PC-3 (cell line): ENCODE data around the gene MGAT4A. TPM values are rescaled to one million over a fixed set of nuclear protein-coding genes. Genes with fewer than 3 reads are reported as not detected.

ENCODE experiments used
- ATAC-seq: fragments of 200-7000 bp; cut with Tn5 transposase; 2 replicates; pipeline ENCODE4 v1.9.1; 2020; ENCODE audit warnings: mild to moderate bottlenecking, moderate library complexity
- BruUV-seq: library from RNA; stranded (reverse); fragments of 400-500 nt; replicated peaks from 2 replicates; lab custom pipeline; 2021; lab: Mats Ljungman, UMichigan
- CTCF ChIA-PET: fragments of 300-600 bp; sonication (Branson Sonifier 250); formaldehyde crosslinking; loops from one replicate; lab custom pipeline; 2022; ENCODE audit warnings: antibody characterized with exemption; lab: Charles Lee
- POLR2A ChIA-PET: fragments of 300-600 bp; sonication (Branson Sonifier 250); formaldehyde crosslinking; loops from one replicate; lab custom pipeline; 2022; ENCODE audit warnings: antibody characterized with exemption; ENCODE audit not compliant: unreplicated experiment; lab: Charles Lee
- DNase-seq: peaks from one replicate; pipeline ENCODE4 v3.0.0-alpha.2; 2015
- H2AFZ ChIP-seq: fragments of 300-600 bp; sonication (generic); 2 replicates; pipeline ENCODE4 v1.6.0; 2016; ENCODE audit warnings: antibody characterized with exemption, low read length
- H3F3A ChIP-seq: fragments of 300-600 bp; sonication (generic); one replicate; pipeline ENCODE4 v1.6.0; 2017; ENCODE audit warnings: antibody characterized with exemption, low read length, control low read depth, mild to moderate bottlenecking; ENCODE audit not compliant: unreplicated experiment
- H3K27ac ChIP-seq: fragments of 300-600 bp; sonication (generic); 2 replicates; pipeline ENCODE4 v1.5.1; 2016; ENCODE audit warnings: mild to moderate bottlenecking, low read length
- H3K27me3 ChIP-seq: fragments of 300-600 bp; sonication (generic); 2 replicates; pipeline ENCODE4 v1.6.1; 2016; ENCODE audit warnings: low read length, mixed read lengths
- H3K36me3 ChIP-seq: fragments of 300-600 bp; sonication (generic); 2 replicates; pipeline ENCODE4 v1.6.1; 2016; ENCODE audit warnings: low read depth, mixed run types, low read length, mixed read lengths
- H3K4me1 ChIP-seq: fragments of 300-600 bp; sonication (generic); 2 replicates; pipeline ENCODE4 v1.5.1; 2016; ENCODE audit warnings: low read length; ENCODE audit not compliant: insufficient read depth
- H3K4me2 ChIP-seq: fragments of 300-600 bp; sonication (generic); 2 replicates; pipeline ENCODE4 v1.6.0; 2016; ENCODE audit warnings: low read length
- H3K4me3 ChIP-seq: fragments of 300-600 bp; sonication (generic); 2 replicates; pipeline ENCODE4 v1.5.1; 2016; ENCODE audit warnings: mild to moderate bottlenecking, low read length, mixed read lengths
- H3K79me2 ChIP-seq: fragments of 300-600 bp; sonication (generic); 2 replicates; pipeline ENCODE4 v1.6.1; 2017; ENCODE audit warnings: low read length, mixed read lengths
- H3K9ac ChIP-seq: fragments of 300-600 bp; sonication (generic); 2 replicates; pipeline ENCODE4 v1.6.0; 2016; ENCODE audit warnings: mild to moderate bottlenecking, low read length
- H3K9me2 ChIP-seq: fragments of 300-600 bp; sonication (generic); replicated peaks from 2 replicates; pipeline ENCODE4 v1.6.1; 2016; ENCODE audit warnings: mixed run types, low read length, mixed read lengths
- H3K9me3 ChIP-seq: fragments of 300-600 bp; sonication (generic); 2 replicates; pipeline ENCODE4 v1.6.1; 2016; ENCODE audit warnings: low read length, mixed read lengths
- H4K20me1 ChIP-seq: fragments of 300-600 bp; sonication (generic); 2 replicates; pipeline ENCODE4 v1.6.1; 2016; ENCODE audit warnings: low read length, mixed read lengths
- CTCF ChIP-seq: fragments of 300-600 bp; sonication (generic); conservative IDR thresholded peaks from 2 replicates; pipeline ENCODE4 v1.5.1; 2017; ENCODE audit warnings: antibody characterized with exemption, low read depth, mild to moderate bottlenecking, low read length
- EZH2 ChIP-seq: fragments of 300-600 bp; sonication (generic); IDR thresholded peaks from one replicate; pipeline ENCODE4 v1.6.1; 2017; ENCODE audit warnings: antibody characterized with exemption, mild to moderate bottlenecking, low read length; ENCODE audit not compliant: unreplicated experiment
- EZH2phosphoT487 ChIP-seq: fragments of 300-600 bp; sonication (generic); IDR thresholded peaks from 2 replicates; pipeline ENCODE4 v1.6.1; 2018; ENCODE audit warnings: mild to moderate bottlenecking, antibody characterized with exemption, low read length, borderline replicate concordance
- intact Hi-C: fragments of 100-400 bp; cut with micrococcal nuclease; formaldehyde crosslinking; loops from 2 replicates; pipeline ENCODE4 v1.9.0; 2023
- total RNA-seq: library from RNA; depleted of rRNA; stranded (reverse); fragments of >200 nt; gene quantifications from 2 replicates; pipeline ENCODE4 v1.2.3, GENCODE V29; 2014

The MGAT4A gene
- total RNA-seq, 1 experiment from 2014 or later, result 6.1 TPM

- peak overlapping the region; percentile 80 for H3K4me3 ChIP-seq
- no peaks in the 10 kb centered on the region for H3K27me3 ChIP-seq
- CTCF ChIA-PET, result no interaction called here
- H3K27ac ChIP-seq, result no peak overlapping the region
- H3K9me3 ChIP-seq, result no peaks in the 10 kb centered on the region
- H3K4me2 ChIP-seq, result peak overlapping the region; percentile 93
- DNase-seq, result no peak
- intact Hi-C loops, result loop anchor here (10.0 kb wide), 1 partner anchor 162 kb away; the partner anchor contains the start of gene INPP4A
- BruUV-seq, result no TSS peak
- peaks cover 4% of the 10 kb centered on the region; the same call in 1 of the 2 replicates for H3K36me3 ChIP-seq
- H3K79me2 ChIP-seq, result peaks cover 74% of the 10 kb centered on the region
- no peaks in the 10 kb centered on the region for H4K20me1 ChIP-seq
- no peaks in the 10 kb centered on the region for H3F3A ChIP-seq
- H2AFZ ChIP-seq, result no peak overlapping the region
- POLR2A ChIA-PET, result no interaction called here
- H3K9me2 ChIP-seq, result no peaks in the 10 kb centered on the region
- peaks cover 34% of the 10 kb centered on the region for H3K4me1 ChIP-seq
- no peak for ATAC-seq
- peak overlapping the region; percentile 96 for H3K9ac ChIP-seq
- TF ChIP-seq EZH2phosphoT487 (no peak), EZH2 (no peak), CTCF (no peak)
These were observed 123.8 kb downstream of the MGAT4A start for GRCh38 chr2:98607104-98607503.

- no peaks in the 10 kb centered on the region for H3F3A ChIP-seq
- no peaks in the 10 kb centered on the region for H3K9me2 ChIP-seq
- H3K9ac ChIP-seq, result no peak overlapping the region
- H3K27ac ChIP-seq, result no peak overlapping the region
- H3K4me3 ChIP-seq, result no peak overlapping the region
- no peak overlapping the region for H3K4me2 ChIP-seq
- no peaks in the 10 kb centered on the region for H3K27me3 ChIP-seq
- ChIA-PET CTCF (no interaction called here), POLR2A (no interaction called here)
- ATAC-seq (no peak), DNase-seq (no peak)
- BruUV-seq, result no TSS peak
- no peaks in the 10 kb centered on the region for H3K9me3 ChIP-seq
- peaks cover 34% of the 10 kb centered on the region for H3K4me1 ChIP-seq
- H3K79me2 ChIP-seq, result peaks cover 72% of the 10 kb centered on the region
- intact Hi-C loops, result loop anchor here (10.0 kb wide), 1 partner anchor 162 kb away; the partner anchor contains the start of gene INPP4A
- H2AFZ ChIP-seq, result no peak overlapping the region
- TF ChIP-seq EZH2, result no peak
- TF ChIP-seq EZH2phosphoT487, result no peak
- no peak for TF ChIP-seq CTCF
- no peaks in the 10 kb centered on the region for H4K20me1 ChIP-seq
- H3K36me3 ChIP-seq, result peaks cover 7% of the 10 kb centered on the region; the same call in 1 of the 2 replicates
These were observed 124.5 kb downstream of the MGAT4A start for GRCh38 chr2:98606431-98606830.

- intact Hi-C loops, result loop anchor here (10.0 kb wide), 1 partner anchor 160 kb away; the partner anchor contains the start of gene INPP4A
- H3K4me3 ChIP-seq, result no peak overlapping the region
- H3K27me3 ChIP-seq, result no peaks in the 10 kb centered on the region
- no peak overlapping the region for H2AFZ ChIP-seq
- H3K36me3 ChIP-seq, result peaks cover 15% of the 10 kb centered on the region
- peaks cover under 1% of the 10 kb centered on the region for H3F3A ChIP-seq
- H3K9ac ChIP-seq, result no peak overlapping the region
- ATAC-seq (no peak), DNase-seq (no peak)
- POLR2A ChIA-PET, result interaction anchor here (0.6 kb wide), 1 partner anchor 65 kb away, joined by 3 read pairs; no protein-coding TSS in a partner anchor
- no peak overlapping the region for H3K27ac ChIP-seq
- no TSS peak for BruUV-seq
- H3K4me2 ChIP-seq, result no peak overlapping the region
- TF ChIP-seq CTCF, result no peak
- no peak for TF ChIP-seq EZH2phosphoT487
- no peak for TF ChIP-seq EZH2
- H3K9me2 ChIP-seq, result no peaks in the 10 kb centered on the region
- H4K20me1 ChIP-seq, result no peaks in the 10 kb centered on the region
- H3K9me3 ChIP-seq, result no peaks in the 10 kb centered on the region
- peaks cover 59% of the 10 kb centered on the region for H3K79me2 ChIP-seq
- peaks cover 23% of the 10 kb centered on the region for H3K4me1 ChIP-seq
- CTCF ChIA-PET, result no interaction called here
These were observed 125.9 kb downstream of the MGAT4A start for GRCh38 chr2:98605076-98605475.
